ENCODE measurements around the gene CA11. TPM values are rescaled to one million over a fixed set of nuclear protein-coding genes. Genes with fewer than 3 reads are reported as not detected.

CA11 gene
- total RNA-seq, 1 experiment from 2014 or later = 38.2 TPM

GRCh38 chr19:48598996-48599700 is 46.8 kb downstream of the CA11 start:
- intact Hi-C loops (cut with micrococcal nuclease; ENCODE audit: unreplicated experiment) = no loop called here
- POLR2A ChIA-PET (ENCODE audit: low non-redundant PET) = no interaction called here
- Histone ChIP-seq H3K4me1 (ENCODE audit: insufficient read depth, low read length, poor library complexity, severe bottlenecking) (no peaks in the 10 kb centered on the region), H3K36me3 (ENCODE audit: insufficient read depth, low read length, poor library complexity, severe bottlenecking) (no peaks in the 10 kb centered on the region), H3K27me3 (replicated peaks; ENCODE audit: insufficient read depth, low read depth, low read length, poor library complexity) (no peaks in the 10 kb centered on the region), H3K9me3 (ENCODE audit: low read depth, low read length, poor library complexity, severe bottlenecking) (no peaks in the 10 kb centered on the region), H3K4me3 (ENCODE audit: low read depth, low read length, poor library complexity, severe bottlenecking) (no peak overlapping the region), H3K27ac (ENCODE audit: low read depth, low read length, poor library complexity, severe bottlenecking) (no peak overlapping the region)
- CTCF ChIA-PET = no interaction called here
- TF ChIP-seq EZH2 (IDR thresholded peaks at IDR 0.05; ENCODE audit: borderline replicate concordance, low read depth, low read length, poor library complexity, severe bottlenecking) (no peak), CTCF (conservative IDR thresholded peaks at IDR 0.05; ENCODE audit: low read depth, low read length) (no peak)
- BruUV-seq (replicated peaks) = no TSS peak
- DNase-seq (ENCODE audit: low spot score) = no peak

GRCh38 chr19:48596679-48597465 is 49.1 kb downstream of the CA11 start:
- Histone ChIP-seq H3K36me3 (ENCODE audit: insufficient read depth, low read length, poor library complexity, severe bottlenecking) (no peaks in the 10 kb centered on the region), H3K4me3 (ENCODE audit: low read depth, low read length, poor library complexity, severe bottlenecking) (no peak overlapping the region), H3K27ac (ENCODE audit: low read depth, low read length, poor library complexity, severe bottlenecking) (no peak overlapping the region), H3K27me3 (replicated peaks; ENCODE audit: insufficient read depth, low read depth, low read length, poor library complexity) (no peaks in the 10 kb centered on the region), H3K4me1 (ENCODE audit: insufficient read depth, low read length, poor library complexity, severe bottlenecking) (no peaks in the 10 kb centered on the region), H3K9me3 (ENCODE audit: low read depth, low read length, poor library complexity, severe bottlenecking) (no peaks in the 10 kb centered on the region)
- TF ChIP-seq CTCF (conservative IDR thresholded peaks at IDR 0.05; ENCODE audit: low read depth, low read length) = no peak
- BruUV-seq (replicated peaks) = no TSS peak
- CTCF ChIA-PET = no interaction called here
- intact Hi-C loops (cut with micrococcal nuclease; ENCODE audit: unreplicated experiment) = no loop called here
- POLR2A ChIA-PET (ENCODE audit: low non-redundant PET) = no interaction called here
- DNase-seq (ENCODE audit: low spot score) = no peak

- TF ChIP-seq EZH2 (IDR thresholded peaks at IDR 0.05; ENCODE audit: borderline replicate concordance, low read depth, low read length, poor library complexity, severe bottlenecking) (no peak), CTCF (conservative IDR thresholded peaks at IDR 0.05; ENCODE audit: low read depth, low read length) (no peak)
- intact Hi-C loops (cut with micrococcal nuclease; ENCODE audit: unreplicated experiment) = no loop called here
- Histone ChIP-seq H3K36me3 (ENCODE audit: insufficient read depth, low read length, poor library complexity, severe bottlenecking) (no peaks in the 10 kb centered on the region), H3K4me3 (ENCODE audit: low read depth, low read length, poor library complexity, severe bottlenecking) (no peak overlapping the region), H3K4me1 (ENCODE audit: insufficient read depth, low read length, poor library complexity, severe bottlenecking) (no peaks in the 10 kb centered on the region), H3K27ac (ENCODE audit: low read depth, low read length, poor library complexity, severe bottlenecking) (no peak overlapping the region), H3K27me3 (replicated peaks; ENCODE audit: insufficient read depth, low read depth, low read length, poor library complexity) (no peaks in the 10 kb centered on the region), H3K9me3 (ENCODE audit: low read depth, low read length, poor library complexity, severe bottlenecking) (no peaks in the 10 kb centered on the region)
- ChIA-PET CTCF (no interaction called here), POLR2A (ENCODE audit: low non-redundant PET) (no interaction called here)
- no peak for DNase-seq (ENCODE audit: low spot score)
- BruUV-seq (replicated peaks) = no TSS peak
These were observed 49.8 kb downstream of the CA11 start for GRCh38 chr19:48596237-48596636.

Data from A673 (cell line).